SH-SY5Y (cell line): ENCODE data around the gene MBP.
A peak's percentile ranks its signal among the peaks of the same experiment; 100 is the strongest.

ENCODE experiments used
- GATA2 ChIP-seq: IDR thresholded peaks from 2 replicates; pipeline ENCODE4 v1.6.1; 2011; ENCODE audit warnings: mild to moderate bottlenecking, low read depth, low read length
- GATA3 ChIP-seq: IDR thresholded peaks from 2 replicates; pipeline ENCODE4 v1.6.1; 2011; ENCODE audit warnings: low read depth, mild to moderate bottlenecking, low read length, moderate library complexity

MBP gene

GRCh38 chr18:77001041-77001440 lies 131.5 kb downstream of the MBP start:
- TF ChIP-seq GATA3 (no peak), GATA2 (no peak)

DNA sequence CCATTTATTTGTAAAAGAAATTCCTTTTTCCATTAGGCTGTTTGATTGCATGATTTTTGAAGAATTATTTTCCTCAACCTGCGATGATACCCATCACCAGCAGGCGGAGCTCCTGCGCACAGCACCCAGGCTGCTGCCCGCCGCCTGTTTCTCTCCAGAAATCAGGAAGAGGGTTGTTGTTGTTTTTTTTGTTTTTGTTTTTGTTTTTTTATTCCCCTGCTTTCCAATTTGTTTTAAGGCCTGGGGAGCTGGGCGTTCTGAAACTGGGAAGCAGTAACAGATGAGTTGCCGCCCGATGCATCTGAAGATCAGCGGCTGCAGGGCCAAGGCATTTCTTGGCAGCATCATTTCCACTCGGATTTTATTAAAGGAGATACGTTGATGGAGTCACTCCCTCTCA lies 132.1 kb downstream of the MBP start:
- TF ChIP-seq GATA2 (no peak), GATA3 (no peak)

DNA sequence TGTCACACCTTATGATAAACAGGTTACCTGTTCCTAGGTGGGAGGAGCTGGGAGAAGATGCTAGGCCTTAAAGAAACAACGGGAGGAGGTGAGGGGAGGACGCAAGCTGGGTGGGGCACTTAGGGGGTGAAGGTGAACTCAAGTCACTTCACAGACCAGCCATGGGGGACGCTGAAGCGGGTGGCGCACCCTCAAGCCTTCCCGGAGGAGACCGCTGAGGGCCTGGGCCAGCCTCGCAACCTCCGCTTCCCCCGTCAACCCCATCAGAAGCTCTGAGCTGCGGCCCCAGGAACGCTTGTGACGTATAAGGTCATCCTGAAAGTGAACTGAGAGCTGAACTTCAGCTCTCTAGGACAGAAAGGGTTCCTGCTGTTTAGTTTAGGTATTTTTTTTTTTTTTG lies 133.5 kb downstream of the MBP start:
- no peak for TF ChIP-seq GATA2
- TF ChIP-seq GATA3: no peak

DNA sequence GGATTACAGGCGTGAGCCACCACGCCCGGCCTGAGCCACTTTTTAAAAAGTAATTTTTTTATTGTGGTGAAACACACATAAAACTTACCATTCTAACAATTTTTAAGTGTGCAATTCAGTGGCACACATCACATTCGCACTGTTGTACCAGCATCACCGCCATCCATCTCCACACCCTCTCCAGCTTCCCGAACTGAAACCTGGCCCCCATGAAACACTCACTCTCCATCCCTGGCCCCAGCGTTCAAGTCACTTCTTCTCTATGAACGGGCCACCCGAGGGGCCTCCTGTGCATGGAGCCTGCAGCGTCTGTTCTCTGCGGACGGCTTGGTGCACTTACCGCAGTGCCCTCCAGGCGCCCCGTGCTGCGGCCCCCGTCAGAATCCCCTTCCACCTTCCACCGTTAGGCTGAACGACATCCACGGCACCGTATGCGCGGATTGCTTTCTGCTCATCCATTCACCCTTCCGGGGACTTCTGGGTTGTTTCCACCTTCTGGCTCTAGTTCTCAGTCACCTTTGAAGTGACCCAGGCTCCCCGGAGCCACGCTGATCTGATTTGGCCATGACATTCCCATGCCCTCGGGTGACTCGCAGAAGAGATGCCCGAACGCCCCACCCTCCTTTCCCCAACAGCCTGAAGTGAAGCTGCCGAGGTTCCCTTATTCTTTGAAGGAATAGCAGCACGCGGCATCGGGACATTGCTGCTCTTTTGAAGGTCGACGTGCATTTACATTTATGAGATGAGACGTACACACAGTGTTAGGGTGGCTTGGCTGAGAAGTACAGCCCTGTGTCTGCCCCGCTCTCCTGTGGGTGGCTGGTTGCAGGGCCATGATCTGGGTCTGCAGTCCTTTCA lies 134.4 kb downstream of the MBP start:
- TF ChIP-seq GATA3: no peak

DNA sequence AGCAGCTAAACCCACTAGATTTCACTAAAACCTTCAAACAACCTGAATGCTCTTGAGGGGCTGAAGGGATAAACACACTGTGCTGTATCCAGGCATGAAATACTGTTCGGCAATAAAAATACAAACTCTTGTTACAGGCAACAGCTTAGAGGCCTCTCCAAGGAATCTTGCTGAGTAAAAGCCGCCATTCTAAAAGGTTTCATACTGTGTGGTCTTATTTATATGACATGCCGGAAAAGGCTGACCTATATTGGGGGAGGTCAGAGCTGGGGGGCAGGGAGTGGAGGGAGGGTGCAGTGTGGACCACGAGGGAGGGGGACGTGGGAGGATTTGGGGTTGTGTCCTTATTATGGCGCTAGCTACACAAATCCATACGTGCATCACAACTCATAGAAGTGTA lies 136.2 kb downstream of the MBP start:
- no peak for TF ChIP-seq GATA3
- TF ChIP-seq GATA2: no peak

- TF ChIP-seq GATA2 (no peak), GATA3 (no peak)
Measured at GRCh38 chr18:76995896-76996295, 136.7 kb downstream of the MBP start.

- TF ChIP-seq GATA2: no peak
- TF ChIP-seq GATA3: no peak
Measured at GRCh38 chr18:76994086-76994654, 138.4 kb downstream of the MBP start.

DNA sequence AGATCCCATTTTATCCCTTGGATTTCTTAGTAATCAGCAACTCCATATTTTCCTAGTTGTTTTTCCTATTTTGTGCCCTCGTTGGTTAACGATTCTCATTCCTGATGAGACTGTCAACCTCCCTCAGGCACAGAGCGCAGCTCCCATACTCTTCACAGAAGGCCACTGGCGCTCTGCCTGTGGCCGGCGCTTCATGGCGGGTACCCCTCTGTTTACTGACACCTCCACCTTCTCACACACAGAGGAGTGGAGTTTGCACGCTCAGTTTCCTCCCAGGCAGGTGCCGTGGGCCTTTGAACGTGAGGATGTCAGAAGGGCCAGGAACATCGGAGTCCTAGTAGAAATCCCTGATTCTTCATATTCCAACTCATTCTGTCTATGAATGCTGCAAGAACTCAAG lies 139.0 kb downstream of the MBP start:
- TF ChIP-seq GATA3 (no peak), GATA2 (no peak)

DNA sequence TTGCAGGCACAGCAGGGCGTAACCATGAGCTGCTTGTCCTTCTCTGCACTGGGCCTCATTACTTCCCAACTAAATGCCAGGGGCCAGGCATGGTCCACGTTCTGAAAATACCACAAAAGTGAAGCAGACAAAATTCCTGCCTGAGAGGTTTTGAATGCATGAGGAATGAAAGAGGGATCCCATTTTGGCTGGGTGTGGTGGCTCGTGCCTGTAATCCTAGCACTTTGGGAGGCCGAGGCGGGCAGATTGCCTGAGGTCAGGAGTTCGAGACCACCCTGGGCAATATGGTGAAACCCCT lies 139.5 kb downstream of the MBP start:
- TF ChIP-seq GATA3: no peak
- no peak for TF ChIP-seq GATA2

GRCh38 chr18:76992226-76993084 lies 140.1 kb downstream of the MBP start:
- TF ChIP-seq GATA3: no peak

DNA sequence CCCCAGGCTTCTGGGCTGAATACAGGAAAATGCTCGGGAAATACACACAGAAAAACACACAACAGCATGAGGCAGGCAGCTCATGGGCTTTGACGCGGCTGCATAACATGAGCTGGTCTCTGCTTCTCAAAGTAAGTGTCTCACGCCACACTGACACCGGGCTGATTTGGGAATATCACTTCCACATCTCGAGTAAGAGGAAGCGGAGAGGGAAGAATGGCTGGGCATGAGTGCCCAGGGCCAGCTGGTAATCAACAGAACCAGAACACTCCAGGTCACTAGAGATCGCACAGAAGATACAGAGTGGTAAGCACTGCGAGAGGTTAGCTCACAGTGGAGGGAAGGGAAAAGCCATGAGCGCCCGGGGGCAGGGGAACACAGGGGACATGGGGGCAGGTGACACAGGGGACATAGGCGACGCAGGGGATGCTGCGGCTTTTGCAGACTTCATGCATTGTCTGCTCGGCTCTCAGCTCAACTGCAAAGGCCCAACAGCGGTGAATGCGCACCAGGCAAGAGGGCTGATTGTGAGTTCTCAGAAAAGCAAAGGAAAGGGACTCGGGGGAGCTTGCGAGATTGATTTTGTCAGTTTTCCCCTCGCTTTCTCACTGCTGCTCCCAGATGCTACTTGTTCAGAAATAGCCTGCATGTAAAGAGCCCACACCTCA lies 141.4 kb downstream of the MBP start:
- TF ChIP-seq GATA3: no peak
- TF ChIP-seq GATA2: peak; percentile 93

- TF ChIP-seq GATA2: no peak
Measured at GRCh38 chr18:76989647-76990190, 142.9 kb downstream of the MBP start.

DNA sequence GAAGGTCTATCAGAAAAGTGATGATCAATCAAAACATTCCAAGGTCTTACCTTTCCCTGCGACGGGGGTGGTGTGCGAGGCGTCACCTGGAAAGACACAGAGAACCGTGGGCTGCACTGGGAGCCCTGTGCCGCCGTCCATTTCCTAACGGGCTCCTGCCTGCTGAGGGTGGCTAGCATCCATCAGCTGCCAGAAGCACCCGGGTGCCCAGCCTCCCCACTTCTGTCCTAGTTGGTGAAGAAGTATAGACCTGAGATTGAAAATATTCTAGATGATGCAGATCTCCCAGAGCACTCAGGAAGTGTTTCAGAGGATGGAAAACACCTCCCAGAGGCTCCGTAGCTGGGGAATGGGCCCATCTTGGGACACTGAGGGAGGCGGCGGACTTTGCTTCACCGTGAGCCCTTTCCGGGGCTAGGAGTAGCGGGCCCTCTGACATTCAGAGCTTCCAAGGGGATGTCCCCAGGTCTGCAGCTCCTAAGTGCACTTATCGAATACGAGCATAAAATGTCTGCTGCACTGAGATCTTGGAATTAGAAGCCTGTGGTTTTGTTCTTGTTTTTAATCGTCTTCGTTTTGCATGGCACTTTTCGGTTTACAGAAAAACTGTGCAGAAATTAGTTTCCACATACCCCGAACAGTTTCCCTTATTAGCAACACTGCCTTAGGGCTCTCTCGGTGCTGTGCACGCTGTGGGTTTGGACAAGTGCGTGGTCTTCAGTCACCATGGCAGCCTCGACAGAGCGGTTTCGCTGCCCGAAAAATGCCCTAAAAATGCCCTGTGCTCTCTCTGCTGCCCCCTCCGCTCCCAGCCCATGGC lies 143.5 kb downstream of the MBP start:
- TF ChIP-seq GATA3: no peak
